ENCODE data around the gene PTGFRN.
A peak's percentile ranks its signal among the peaks of the same experiment; 100 is the strongest.
"Not testable (repeated sequence)": the region's sequence is repeated elsewhere in the genome, so short reads cannot be mapped to it uniquely, and the experiment has no call there.

The PTGFRN gene

GRCh38 chr1:116947092-116947860 is 37.6 kb downstream of the PTGFRN start:
- no peak for DNase-seq

- DNase-seq, result no peak
Observed at GRCh38 chr1:116948046-116948445, 38.3 kb downstream of the PTGFRN start.

GRCh38 chr1:116948642-116949041 is 38.9 kb downstream of the PTGFRN start:
- DNase-seq, result no peak

GRCh38 chr1:116949213-116949985 is 39.7 kb downstream of the PTGFRN start:
- DNase-seq, result no peak

- no peak for DNase-seq
Observed at GRCh38 chr1:116950517-116951199, 40.9 kb downstream of the PTGFRN start.

- no peak for DNase-seq
Observed at GRCh38 chr1:116951200-116951935, 41.7 kb downstream of the PTGFRN start.

- no peak for DNase-seq
Observed at GRCh38 chr1:116952738-116953275, 43.1 kb downstream of the PTGFRN start.

- no peak for DNase-seq
Observed at GRCh38 chr1:116954440-116954839, 44.7 kb downstream of the PTGFRN start.

- no peak for DNase-seq
Observed at GRCh38 chr1:116956378-116956777, 46.7 kb downstream of the PTGFRN start.

GRCh38 chr1:116957646-116958045 is 47.9 kb downstream of the PTGFRN start:
- no peak for DNase-seq

- DNase-seq, result no peak
Observed at GRCh38 chr1:116958110-116958509, 48.4 kb downstream of the PTGFRN start.

GRCh38 chr1:116958977-116959376 is 49.3 kb downstream of the PTGFRN start:
- DNase-seq, result no peak

GRCh38 chr1:116961606-116962005 is 51.9 kb downstream of the PTGFRN start:
- DNase-seq, result no peak

GRCh38 chr1:116962987-116963639 is 53.4 kb downstream of the PTGFRN start:
- peak in 1 of 2 donors; percentile 38 for DNase-seq

GRCh38 chr1:116966791-116967190 is 57.1 kb downstream of the PTGFRN start:
- no peak for DNase-seq

- no peak for DNase-seq
Observed at GRCh38 chr1:116968724-116969123, 59.0 kb downstream of the PTGFRN start.

- DNase-seq, result no peak
Observed at GRCh38 chr1:116971258-116971860, 61.6 kb downstream of the PTGFRN start.

GRCh38 chr1:116971965-116972673 is 62.4 kb downstream of the PTGFRN start:
- no peak for DNase-seq

- DNase-seq, result no peak
Observed at GRCh38 chr1:116972674-116973030, 62.9 kb downstream of the PTGFRN start.

GRCh38 chr1:116980309-116980708 is 70.6 kb downstream of the PTGFRN start:
- not testable (repeated sequence) for DNase-seq

GRCh38 chr1:116981521-116982037 is 71.9 kb downstream of the PTGFRN start:
- DNase-seq, result no peak
